ENCODE results near the gene SCARF2. TPM values are rescaled to one million over a fixed set of nuclear protein-coding genes. Genes with fewer than 3 reads are reported as not detected.

SCARF2 gene
- total RNA-seq, 4 donors from 2014 or later = 28.4 to 72.0 (median 53.1) TPM

- peaks cover 0 to 28% (median 3%) of the 10 kb centered on the region in 4 donors for H3K4me1 ChIP-seq
- H3K27ac ChIP-seq = no peak overlapping the region
- peaks cover 0 to 37% (median 0%) of the 10 kb centered on the region in 3 donors for H3K36me3 ChIP-seq
- TF ChIP-seq EP300 (IDR thresholded peaks at IDR 0.05) = no peak
- no peak for TF ChIP-seq POLR2A (IDR thresholded peaks at IDR 0.05)
- no peak for TF ChIP-seq CTCF (IDR thresholded peaks at IDR 0.05)
- no peaks in the 10 kb centered on the region for H3K9me3 ChIP-seq
- no peak overlapping the region for H3K4me3 ChIP-seq
- 88 to 93% methylated on average over 15 of the region's 15 CpGs for WGBS, 2 donors
- no peak for DNase-seq (ENCODE audit: low spot score in 2 of 2)
- no peaks in the 10 kb centered on the region for H3K27me3 ChIP-seq
Measured at GRCh38 chr22:20457506-20458240, 20.0 kb upstream of the SCARF2 start.

- Histone ChIP-seq H3K27me3 (no peaks in the 10 kb centered on the region), H3K27ac (peak overlapping the region in 1 of 4 donors; percentile 8), H3K36me3 (peaks cover 0 to 40% (median 0%) of the 10 kb centered on the region in 3 donors), H3K4me1 (peaks cover 0 to 28% (median 3%) of the 10 kb centered on the region in 4 donors), H3K9me3 (no peaks in the 10 kb centered on the region), H3K4me3 (no peak overlapping the region)
- WGBS, 2 donors = 80 to 100% methylated on average over 2 to 3 of the region's 3 CpGs
- DNase-seq (ENCODE audit: low spot score in 2 of 2) = no peak
- no peak for TF ChIP-seq CTCF (IDR thresholded peaks at IDR 0.05)
- TF ChIP-seq POLR2A (IDR thresholded peaks at IDR 0.05) = no peak
- no peak for TF ChIP-seq EP300 (IDR thresholded peaks at IDR 0.05)
Measured at GRCh38 chr22:20456722-20457076, 19.1 kb upstream of the SCARF2 start.

- H3K36me3 ChIP-seq = peaks cover 0 to 45% (median 0%) of the 10 kb centered on the region in 3 donors
- no peaks in the 10 kb centered on the region for H3K27me3 ChIP-seq
- TF ChIP-seq POLR2A (IDR thresholded peaks at IDR 0.05) (no peak), EP300 (IDR thresholded peaks at IDR 0.05) (no peak), CTCF (IDR thresholded peaks at IDR 0.05) (peak; percentile 81 to 93 (median 90))
- H3K4me3 ChIP-seq = no peak overlapping the region
- WGBS, 2 donors = 14 to 16% methylated on average over 6 of the region's 6 CpGs
- H3K9me3 ChIP-seq = no peaks in the 10 kb centered on the region
- peak; percentile 44 to 67 for DNase-seq (ENCODE audit: low spot score in 2 of 2)
- peak overlapping the region in 1 of 4 donors; percentile 8 for H3K27ac ChIP-seq
- peaks cover 0 to 28% (median 3%) of the 10 kb centered on the region in 4 donors for H3K4me1 ChIP-seq
Measured at GRCh38 chr22:20456064-20456721, 18.6 kb upstream of the SCARF2 start.

GRCh38 chr22:20455709-20456063, 18.1 kb upstream of the SCARF2 start:
- peaks cover 0 to 50% (median 0%) of the 10 kb centered on the region in 3 donors for H3K36me3 ChIP-seq
- no peak for DNase-seq (ENCODE audit: low spot score in 2 of 2)
- no peak overlapping the region for H3K27ac ChIP-seq
- H3K4me1 ChIP-seq = peaks cover 0 to 28% (median 3%) of the 10 kb centered on the region in 4 donors
- TF ChIP-seq EP300 (IDR thresholded peaks at IDR 0.05) (no peak), CTCF (IDR thresholded peaks at IDR 0.05) (no peak), POLR2A (IDR thresholded peaks at IDR 0.05) (no peak)
- no peaks in the 10 kb centered on the region for H3K27me3 ChIP-seq
- WGBS, 2 donors = 88 to 90% methylated on average over 8 of the region's 8 CpGs
- H3K4me3 ChIP-seq = no peak overlapping the region
- H3K9me3 ChIP-seq = no peaks in the 10 kb centered on the region

- no peak for DNase-seq (ENCODE audit: low spot score in 2 of 2)
- H3K27me3 ChIP-seq = no peaks in the 10 kb centered on the region
- peaks cover 0 to 50% (median 0%) of the 10 kb centered on the region in 3 donors for H3K36me3 ChIP-seq
- no peak overlapping the region for H3K27ac ChIP-seq
- H3K9me3 ChIP-seq = no peaks in the 10 kb centered on the region
- TF ChIP-seq EP300 (IDR thresholded peaks at IDR 0.05) (no peak), CTCF (IDR thresholded peaks at IDR 0.05) (no peak)
- no peak overlapping the region for H3K4me3 ChIP-seq
- 95 to 98% methylated on average over 3 of the region's 3 CpGs for WGBS, 2 donors
- H3K4me1 ChIP-seq = peaks cover 0 to 11% (median 0%) of the 10 kb centered on the region in 4 donors
Measured at GRCh38 chr22:20453222-20453621, 15.6 kb upstream of the SCARF2 start.

Measured in tibial nerve (tissue), 4 donors.